AG04450 (cell line): Measurements from ENCODE around the gene PXDC1. TPM values are rescaled to one million over a fixed set of nuclear protein-coding genes. Genes with fewer than 3 reads are reported as not detected.
"Not testable (repeated sequence)": the region's sequence is repeated elsewhere in the genome, so short reads cannot be mapped to it uniquely, and the experiment has no call there.

Experiments
- CTCF ChIA-PET: fragments of 300-600, 350-600 bp; formaldehyde crosslinking; extraction: SDS; loops from one replicate; lab custom pipeline; 2022; ENCODE audit warnings: antibody characterized with exemption, inconsistent platforms; lab: Charles Lee
- POLR2A ChIA-PET: fragments of 350-600 bp; formaldehyde crosslinking; extraction: SDS; loops from one replicate; lab custom pipeline; 2021; ENCODE audit warnings: antibody characterized with exemption, inconsistent platforms; lab: Yijun Ruan, JAX
- DNase-seq: peaks from one replicate; pipeline ENCODE4 v3.0.0-alpha.2; 2011; ENCODE audit warnings: low read depth, low spot score
- H3K27ac ChIP-seq: one replicate; pipeline ENCODE4 v1.5.1; 2012; ENCODE audit warnings: low read depth, low read length, control low read depth
- H3K27me3 ChIP-seq: one replicate; pipeline ENCODE4 v1.6.0; 2012; ENCODE audit warnings: low read length; ENCODE audit not compliant: control insufficient read depth, insufficient read depth
- H3K4me3 ChIP-seq: 2 replicates; pipeline ENCODE4 v1.5.1; 2011; ENCODE audit warnings: mild to moderate bottlenecking, low read depth, low read length, control low read depth
- H3K9me3 ChIP-seq: 2 replicates; pipeline ENCODE4 v1.5.1; 2012; ENCODE audit warnings: low read length; ENCODE audit not compliant: control insufficient read depth, insufficient read depth
- polyA plus RNA-seq: library from polyadenylated mRNA; depleted of rRNA; stranded (reverse); fragments of >200 nt; gene quantifications from 2 replicates; pipeline ENCODE4 v1.2.3, GENCODE V29; 2011; rRNA removed
- small RNA-seq: library from RNA; depleted of rRNA; stranded (forward); fragments of <200 nt; gene quantifications from one replicate; pipeline ENCODE3, GENCODE V24; 2012; ENCODE audit warnings: low read depth; ENCODE audit not compliant: insufficient read length
- TF ChIP-seq, protein P1 (sequence below): IDR thresholded peaks from 2 replicates; pipeline ENCODE4 v1.5.1; 2011; ENCODE audit warnings: low read depth, low read length, control low read depth, inconsistent platforms

The PXDC1 gene
- polyA plus RNA-seq, 1 experiment: 13.5 TPM

DNA sequence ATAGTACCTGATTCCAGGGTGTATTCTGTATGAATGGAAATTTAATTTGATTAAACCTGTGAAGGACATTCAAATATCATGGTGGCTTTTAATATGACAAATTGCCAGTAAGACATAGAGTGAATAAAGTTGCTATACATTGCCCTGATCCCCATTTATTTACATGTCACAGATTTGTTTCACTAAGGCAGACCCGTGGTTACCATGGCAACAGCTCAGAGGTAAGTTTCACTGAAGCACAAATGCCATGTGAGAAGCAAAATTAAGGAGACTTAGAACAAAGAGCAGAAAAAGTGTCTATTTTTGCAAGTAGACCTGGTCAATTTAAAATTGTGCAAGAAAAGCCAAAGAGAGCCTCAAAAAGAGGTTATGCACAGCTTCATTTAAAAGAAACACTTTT, 63.7 kb downstream of the PXDC1 start:
- DNase-seq: no peak
- H3K27me3 ChIP-seq: peaks cover 3% of the 10 kb centered on the region
- TF ChIP-seq, protein P1, sequence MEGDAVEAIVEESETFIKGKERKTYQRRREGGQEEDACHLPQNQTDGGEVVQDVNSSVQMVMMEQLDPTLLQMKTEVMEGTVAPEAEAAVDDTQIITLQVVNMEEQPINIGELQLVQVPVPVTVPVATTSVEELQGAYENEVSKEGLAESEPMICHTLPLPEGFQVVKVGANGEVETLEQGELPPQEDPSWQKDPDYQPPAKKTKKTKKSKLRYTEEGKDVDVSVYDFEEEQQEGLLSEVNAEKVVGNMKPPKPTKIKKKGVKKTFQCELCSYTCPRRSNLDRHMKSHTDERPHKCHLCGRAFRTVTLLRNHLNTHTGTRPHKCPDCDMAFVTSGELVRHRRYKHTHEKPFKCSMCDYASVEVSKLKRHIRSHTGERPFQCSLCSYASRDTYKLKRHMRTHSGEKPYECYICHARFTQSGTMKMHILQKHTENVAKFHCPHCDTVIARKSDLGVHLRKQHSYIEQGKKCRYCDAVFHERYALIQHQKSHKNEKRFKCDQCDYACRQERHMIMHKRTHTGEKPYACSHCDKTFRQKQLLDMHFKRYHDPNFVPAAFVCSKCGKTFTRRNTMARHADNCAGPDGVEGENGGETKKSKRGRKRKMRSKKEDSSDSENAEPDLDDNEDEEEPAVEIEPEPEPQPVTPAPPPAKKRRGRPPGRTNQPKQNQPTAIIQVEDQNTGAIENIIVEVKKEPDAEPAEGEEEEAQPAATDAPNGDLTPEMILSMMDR: no peak
- CTCF ChIA-PET: no interaction called here
- H3K27ac ChIP-seq: no peak overlapping the region
- no peaks in the 10 kb centered on the region for H3K9me3 ChIP-seq
- H3K4me3 ChIP-seq: no peak overlapping the region
- POLR2A ChIA-PET: no interaction called here

DNA sequence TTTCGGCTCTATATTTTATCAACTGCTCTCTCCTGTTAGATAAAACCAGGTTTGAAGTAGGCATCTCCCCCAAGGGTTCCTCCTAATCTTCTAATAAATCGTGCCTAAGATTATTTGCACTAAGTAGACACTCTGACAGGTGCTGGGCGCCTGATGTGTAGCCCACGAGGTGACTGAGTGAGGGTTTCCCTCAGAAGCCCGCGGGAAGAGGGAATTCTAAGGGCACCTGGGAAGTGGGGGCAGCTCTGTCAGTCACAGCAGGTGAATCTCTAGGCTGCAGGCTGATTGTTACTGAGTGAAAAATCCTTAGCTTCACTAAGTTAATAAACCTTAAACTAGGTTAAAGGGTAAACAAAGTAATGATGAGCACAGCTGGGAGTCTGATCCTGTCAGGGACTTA, 68.2 kb downstream of the PXDC1 start:
- ChIA-PET POLR2A (no interaction called here), CTCF (no interaction called here)

DNA sequence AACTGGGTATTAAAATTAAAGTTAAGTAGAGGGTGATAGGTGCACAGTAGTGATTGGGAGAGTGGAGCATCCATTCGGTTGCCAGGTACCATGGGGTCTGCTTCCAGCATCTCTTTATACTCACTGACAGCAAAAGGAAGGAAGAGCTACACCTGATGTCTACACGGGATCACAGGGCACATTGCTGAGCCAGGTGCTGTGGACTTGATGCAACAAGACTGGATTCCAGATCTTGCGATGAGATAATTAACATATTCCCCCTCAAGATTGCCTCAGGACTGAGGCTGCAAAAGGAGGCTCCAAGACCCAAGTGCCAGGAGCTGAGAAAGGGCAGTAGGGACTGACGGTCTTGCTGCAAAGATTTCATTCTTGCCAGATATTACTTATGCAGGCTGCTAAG, 72.6 kb downstream of the PXDC1 start:
- H3K27ac ChIP-seq: no peak overlapping the region
- no peak overlapping the region for H3K4me3 ChIP-seq
- H3K9me3 ChIP-seq: peaks cover 4% of the 10 kb centered on the region; the same call in 1 of the 2 replicates
- ChIA-PET POLR2A (no interaction called here), CTCF (no interaction called here)
- DNase-seq: no peak
- H3K27me3 ChIP-seq: peaks cover 7% of the 10 kb centered on the region
- TF ChIP-seq, protein P1: no peak

More for the DNA sequence above, 68.2 kb downstream of the PXDC1 start:
- Histone ChIP-seq H3K27me3 (peaks cover 7% of the 10 kb centered on the region), H3K4me3 (no peak overlapping the region), H3K9me3 (peaks cover 4% of the 10 kb centered on the region; the same call in 1 of the 2 replicates), H3K27ac (no peak overlapping the region)
- DNase-seq: no peak
- TF ChIP-seq, protein P1: no peak

DNA sequence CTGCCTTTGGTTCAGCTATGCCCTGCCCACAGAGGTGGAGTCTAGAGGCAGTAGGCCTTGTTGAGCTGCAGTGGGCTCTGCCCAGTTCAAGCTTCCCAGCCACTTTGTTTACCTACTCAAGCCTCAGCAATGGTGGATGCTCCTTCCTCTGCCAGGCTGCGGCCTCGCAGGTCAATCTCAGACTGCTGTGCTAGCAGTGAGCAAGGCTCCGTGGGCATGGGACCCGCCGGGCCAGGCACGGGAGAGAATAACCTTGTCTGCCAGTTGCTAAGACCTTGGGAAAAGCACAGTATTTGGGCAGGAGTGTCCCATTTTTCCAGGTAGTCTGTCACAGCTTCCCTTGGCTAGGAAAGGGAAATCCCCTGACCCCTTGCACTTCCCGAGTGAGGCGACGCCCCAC, 73.8 kb downstream of the PXDC1 start:
- H3K27ac ChIP-seq, H3K9me3 ChIP-seq, H3K4me3 ChIP-seq, H3K27me3 ChIP-seq, CTCF ChIA-PET, DNase-seq: not testable (repeated sequence)
- POLR2A ChIA-PET: interaction anchor here (0.6 kb wide), 1 partner anchor 392 kb away, joined by 3 read pairs; no protein-coding TSS in a partner anchor

DNA sequence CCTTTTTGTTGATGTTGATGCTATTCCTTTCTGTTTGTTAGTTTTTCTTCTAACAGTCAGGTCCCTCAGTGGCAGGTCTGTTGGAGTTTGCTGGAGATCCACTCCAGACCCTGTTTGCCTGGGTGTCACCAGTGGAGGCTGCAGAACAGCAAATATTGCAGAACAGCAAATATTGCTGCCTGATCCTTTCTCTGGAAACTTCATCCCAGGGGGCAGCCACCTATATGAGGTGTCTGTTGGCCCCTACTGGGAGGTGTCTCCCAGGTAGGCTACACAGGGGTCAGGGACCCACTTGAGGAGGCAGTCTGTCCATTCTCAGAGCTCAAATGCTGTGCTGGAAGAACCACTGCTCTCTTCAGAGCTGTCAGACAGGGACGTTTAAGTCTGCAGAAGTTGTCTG, 74.2 kb downstream of the PXDC1 start:
- CTCF ChIA-PET, H3K4me3 ChIP-seq, DNase-seq, H3K27ac ChIP-seq, H3K27me3 ChIP-seq, H3K9me3 ChIP-seq: not testable (repeated sequence)
- POLR2A ChIA-PET: interaction anchor here (0.6 kb wide), 1 partner anchor 391 kb away, joined by 3 read pairs; no protein-coding TSS in a partner anchor

Small RNAs within 50 kb of the gene (small RNA-seq; reads per million reads assigned to genes)
- gene AL033523.1: not detected

Other genes starting within 250 kb of the PXDC1 start
- 4.5 and 5.5 TPM in 2 replicates for gene FAM50B, start 97.7 kb upstream of the PXDC1 start, polyA plus RNA-seq